ENCODE measurements around the gene NHLRC1. TPM values are rescaled to one million over a fixed set of nuclear protein-coding genes. Genes with fewer than 3 reads are reported as not detected.
"Not testable (repeated sequence)": the region's sequence is repeated elsewhere in the genome, so short reads cannot be mapped to it uniquely, and the experiment has no call there.

The NHLRC1 gene
- 0.82 and 0.98 TPM in 2 replicates for total RNA-seq (2014; rRNA removed; shearing (Covaris generic))
- 0.31 and 0.80 TPM in 2 replicates for polyA plus RNA-seq (2014; cell fraction: nucleus; rRNA removed)

DNA sequence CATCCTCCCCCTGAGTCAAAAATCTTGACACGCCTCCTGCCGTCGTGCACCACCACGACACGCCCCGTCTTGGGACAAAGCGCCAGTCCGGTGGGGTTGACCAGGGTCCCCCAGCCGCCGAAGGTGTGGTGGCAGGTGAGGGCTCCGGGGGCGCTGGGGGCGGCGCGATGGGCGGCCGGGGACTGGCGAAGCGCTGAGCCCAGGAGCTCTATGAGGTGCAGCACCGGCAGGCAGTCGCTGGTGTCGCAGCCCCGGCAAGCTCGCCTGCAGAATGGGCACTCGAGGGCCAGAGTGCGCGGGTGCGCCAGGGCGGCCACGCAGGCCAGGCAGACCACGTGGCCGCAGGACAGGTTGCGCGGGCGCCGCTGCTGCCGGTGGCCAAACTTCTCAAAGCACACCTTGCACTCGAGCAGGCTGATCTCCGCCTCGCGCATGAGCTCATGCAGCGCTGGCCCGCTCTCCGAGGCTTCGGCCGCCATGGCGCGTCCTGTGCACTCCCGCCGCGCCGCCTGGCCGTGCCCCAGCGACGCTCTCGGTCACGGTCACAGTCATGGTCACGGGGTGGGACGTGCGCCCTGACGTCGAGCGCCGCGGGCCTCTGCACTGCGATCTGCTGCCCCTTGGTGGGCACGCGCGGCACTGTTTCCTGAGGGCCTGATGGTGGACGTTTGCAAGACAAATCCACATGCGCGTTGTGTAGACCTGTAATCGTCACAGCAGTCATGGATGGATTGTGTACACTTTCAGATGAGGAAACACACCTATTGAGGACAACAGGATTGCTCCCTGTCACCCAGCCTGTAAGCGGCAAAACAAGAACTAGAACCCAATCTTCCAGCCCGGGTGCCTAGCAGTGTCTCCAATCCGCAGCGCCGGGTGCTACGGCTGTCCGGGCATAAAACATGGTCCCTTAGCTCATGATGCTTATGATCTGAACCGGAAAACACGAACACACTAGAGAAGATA is at the start of gene NHLRC1:
TSS of gene NHLRC1 (minus strand) at position 550 of the 966 bp plus-strand sequence. CDS start at position 479, 71 bp downstream.
- DNase-seq (ENCODE audit: extremely low read depth, low read depth): peak; percentile 78

GRCh38 chr6:18171871-18172270 is 49.4 kb upstream of the NHLRC1 start:
- no peak for DNase-seq (ENCODE audit: extremely low read depth, low read depth)

DNA sequence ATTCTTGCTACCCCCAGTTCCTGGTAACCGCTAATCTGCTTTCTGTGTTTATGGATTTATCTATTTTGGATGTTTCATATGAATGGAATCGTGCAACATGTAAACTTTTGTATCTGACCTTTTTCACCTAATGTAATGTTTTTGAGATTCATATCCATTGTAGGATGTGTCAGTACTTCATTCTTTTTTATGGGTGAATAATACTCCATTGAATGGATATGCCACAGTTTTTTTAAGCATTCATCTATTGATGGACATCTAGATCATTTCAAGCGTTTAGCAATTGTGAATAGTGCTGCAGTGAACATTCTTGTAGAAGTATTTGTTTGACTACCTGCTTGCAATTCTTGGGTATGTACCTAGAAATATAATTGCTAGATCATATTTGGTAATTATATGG is 45.8 kb upstream of the NHLRC1 start:
- DNase-seq (ENCODE audit: extremely low read depth, low read depth): no peak

DNA sequence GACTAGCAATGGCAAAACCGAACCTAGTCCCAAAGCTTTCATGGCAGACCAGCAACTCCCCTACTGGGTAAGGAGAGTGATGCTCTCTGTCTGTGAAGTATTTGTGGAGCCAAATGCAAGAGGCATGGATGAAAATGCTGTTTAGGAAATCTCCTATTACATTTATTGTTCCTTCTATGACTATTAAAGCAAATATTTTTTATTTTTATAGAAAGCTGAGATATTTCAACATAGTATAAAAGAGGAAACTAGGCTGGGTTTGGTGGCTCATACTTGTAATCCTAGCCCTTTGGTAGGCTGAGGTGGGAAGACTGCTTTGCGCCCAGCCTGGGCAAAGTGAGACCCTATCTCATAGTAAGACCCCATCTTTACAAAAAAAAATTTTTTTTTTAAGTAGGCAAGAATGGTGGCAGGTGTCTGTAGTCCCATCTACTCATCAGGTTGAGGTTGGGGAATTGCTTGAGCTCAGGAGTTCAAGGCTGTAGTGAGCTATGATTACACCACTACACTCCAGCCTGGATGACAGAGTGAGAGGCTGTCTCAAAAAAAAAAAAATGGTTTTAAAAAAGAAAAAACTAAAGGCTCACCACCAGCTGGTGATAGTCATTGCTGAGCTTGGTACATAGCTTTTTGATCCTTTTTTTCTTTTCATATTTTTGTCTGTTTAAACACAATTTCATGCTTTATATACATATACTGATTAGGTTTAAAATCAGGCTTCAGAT is 44.0 kb upstream of the NHLRC1 start:
- no peak for DNase-seq (ENCODE audit: extremely low read depth, low read depth)

GRCh38 chr6:18165751-18166150 is 43.3 kb upstream of the NHLRC1 start:
- no peak for DNase-seq (ENCODE audit: extremely low read depth, low read depth)

DNA sequence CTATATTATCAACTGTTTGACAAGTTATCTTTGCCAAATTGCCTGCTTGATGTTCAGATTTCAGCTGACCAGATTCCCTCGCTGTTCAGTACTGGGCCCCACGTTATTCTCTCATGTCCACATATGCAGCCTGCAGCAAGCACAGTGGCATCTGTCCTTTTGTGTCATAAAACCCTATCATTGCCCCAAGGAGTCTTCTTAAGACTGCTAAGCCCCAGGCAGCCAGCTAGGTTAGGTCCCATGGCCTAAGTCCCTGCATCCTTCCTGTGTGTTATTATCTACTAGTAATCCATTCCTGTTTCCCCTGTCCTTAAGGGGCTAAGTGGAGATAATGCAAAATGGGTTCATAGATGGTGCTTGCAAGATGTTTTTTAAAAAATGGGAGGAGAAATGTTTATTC is 39.9 kb upstream of the NHLRC1 start:
- DNase-seq (ENCODE audit: extremely low read depth, low read depth): no peak

DNA sequence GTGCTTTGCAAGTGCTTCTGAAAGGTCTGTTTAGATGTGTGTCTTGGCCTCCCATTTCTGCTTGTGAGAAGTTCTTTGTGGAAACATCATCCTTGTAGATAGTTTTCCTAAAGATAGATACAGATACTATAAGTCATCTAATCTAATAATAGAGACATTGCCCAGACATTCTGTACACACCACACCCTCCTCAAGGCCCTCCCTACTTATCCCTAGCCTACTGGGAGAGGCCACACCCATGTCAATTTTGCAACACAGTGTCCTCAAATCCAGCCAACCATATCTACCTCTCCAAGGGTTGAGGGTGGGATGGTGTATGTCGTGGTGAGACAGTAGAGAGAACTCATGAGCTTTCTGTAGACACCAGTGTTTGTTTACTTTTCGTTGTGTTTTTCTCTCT is 39.0 kb upstream of the NHLRC1 start:
- DNase-seq (ENCODE audit: extremely low read depth, low read depth): no peak

GRCh38 chr6:18160911-18161310 is 38.4 kb upstream of the NHLRC1 start:
- no peak for DNase-seq (ENCODE audit: extremely low read depth, low read depth)

DNA sequence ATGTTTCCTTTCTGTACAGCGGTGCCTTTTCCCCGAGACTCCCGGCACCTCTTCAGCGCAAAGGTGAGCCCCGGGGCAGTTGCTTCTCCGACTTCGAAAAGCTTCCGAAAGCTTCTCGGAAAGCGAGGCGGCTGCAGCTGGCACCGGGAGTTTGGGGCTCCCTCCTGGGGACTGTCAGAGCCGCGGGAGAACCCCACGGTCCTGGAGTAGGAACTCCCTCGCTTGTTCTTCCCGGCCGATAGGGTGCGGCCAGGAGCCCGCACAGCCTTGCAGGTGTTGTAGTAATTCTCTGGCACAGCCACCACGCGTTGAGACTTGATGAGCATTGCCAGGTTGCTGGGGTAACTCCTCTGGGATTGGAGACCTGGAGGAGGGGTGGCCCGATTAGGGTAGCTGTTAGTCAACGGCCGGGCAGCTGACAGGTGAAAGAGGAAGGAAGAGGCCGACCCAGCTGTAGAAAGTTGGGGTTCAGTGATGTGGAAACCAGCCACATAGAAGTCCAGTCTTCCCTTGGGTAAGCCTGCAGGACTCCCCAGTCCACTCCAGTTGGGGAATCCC is 33.5 kb upstream of the NHLRC1 start:
- peak; percentile 7 for DNase-seq (ENCODE audit: extremely low read depth, low read depth)

- DNase-seq (ENCODE audit: extremely low read depth, low read depth): peak; percentile 96
These were observed 32.8 kb upstream of the NHLRC1 start, which contains the start of gene KDM1B for GRCh38 chr6:18155150-18155863. Gene KDM1B, plus strand, starts transcription at chr6:18155422. Its CDS starts 4,474 bp downstream, at chr6:18159896.

DNA sequence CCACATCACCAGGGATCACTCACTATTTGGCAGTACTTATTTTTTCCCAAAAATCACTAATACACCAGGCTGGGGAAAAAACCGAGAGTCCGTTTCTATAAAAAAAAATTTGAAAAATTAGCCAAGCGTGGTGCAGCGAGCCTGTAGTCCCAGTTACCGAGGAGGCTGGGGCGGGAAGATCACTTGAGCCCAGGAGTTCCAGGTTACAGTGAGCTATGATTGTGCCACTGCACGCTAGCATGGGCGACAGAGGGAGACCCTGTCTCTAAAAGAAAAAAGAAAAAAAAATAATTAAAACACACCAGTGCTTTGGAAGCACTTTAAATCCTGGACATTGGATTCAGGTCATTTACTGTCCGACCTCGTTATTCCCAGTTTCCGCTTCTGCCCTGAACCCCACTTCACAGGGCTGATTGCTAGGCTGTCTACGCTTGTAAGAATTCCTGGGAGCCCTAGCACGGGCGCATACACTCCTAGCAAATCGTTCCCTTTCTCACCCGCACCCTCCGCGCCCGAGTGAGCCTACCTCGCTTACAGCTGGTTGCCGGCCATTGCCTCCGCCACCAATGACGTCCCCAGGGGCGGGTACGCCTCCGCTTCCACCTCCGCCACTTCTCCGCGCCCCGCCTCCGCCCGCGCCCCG is 32.2 kb upstream of the NHLRC1 start, which contains the start of gene TPMT:
TSS of gene TPMT (minus strand) at position 571 of the 643 bp plus-strand sequence. CDS start 5,950 bp downstream, outside the sequence.
- DNase-seq (ENCODE audit: extremely low read depth, low read depth): no peak

DNA sequence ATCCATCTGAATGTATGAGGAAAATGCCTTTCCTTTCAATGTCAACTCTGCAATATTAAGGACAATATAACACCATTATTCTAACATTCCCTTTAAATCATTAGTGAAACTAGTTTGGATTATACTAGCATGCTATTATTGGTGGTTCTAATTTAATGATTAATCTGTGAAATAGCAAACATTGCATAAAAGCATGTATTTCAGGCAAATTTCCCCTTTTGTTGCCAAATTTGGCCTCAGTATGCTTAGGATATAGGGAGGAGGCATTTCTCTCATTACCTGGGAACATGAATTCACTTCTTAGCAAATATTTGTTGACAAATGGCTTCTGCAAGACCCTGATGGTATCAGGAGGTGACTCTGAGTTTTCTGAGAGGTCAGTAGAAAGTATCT is 30.8 kb upstream of the NHLRC1 start:
- no peak for DNase-seq (ENCODE audit: extremely low read depth, low read depth)

- no peak for DNase-seq (ENCODE audit: extremely low read depth, low read depth)
These were observed 29.3 kb upstream of the NHLRC1 start for GRCh38 chr6:18151801-18152200.

- DNase-seq (ENCODE audit: extremely low read depth, low read depth): not testable (repeated sequence)
These were observed 28.9 kb upstream of the NHLRC1 start for GRCh38 chr6:18151391-18151790.

- DNase-seq (ENCODE audit: extremely low read depth, low read depth): peak; percentile 23
These were observed 26.0 kb upstream of the NHLRC1 start for GRCh38 chr6:18148304-18149025.

GRCh38 chr6:18147616-18148015 is 25.1 kb upstream of the NHLRC1 start:
- DNase-seq (ENCODE audit: extremely low read depth, low read depth): no peak

- no peak for DNase-seq (ENCODE audit: extremely low read depth, low read depth)
These were observed 24.7 kb upstream of the NHLRC1 start for GRCh38 chr6:18147160-18147559.

- no peak for DNase-seq (ENCODE audit: extremely low read depth, low read depth)
These were observed 20.0 kb upstream of the NHLRC1 start for GRCh38 chr6:18142591-18142861.

- no peak for DNase-seq (ENCODE audit: extremely low read depth, low read depth)
These were observed 19.5 kb upstream of the NHLRC1 start for GRCh38 chr6:18141805-18142590.

All from NCI-H460 (cell line).